Measurements from ENCODE around the gene NR5A2.

Gene NR5A2

DNA sequence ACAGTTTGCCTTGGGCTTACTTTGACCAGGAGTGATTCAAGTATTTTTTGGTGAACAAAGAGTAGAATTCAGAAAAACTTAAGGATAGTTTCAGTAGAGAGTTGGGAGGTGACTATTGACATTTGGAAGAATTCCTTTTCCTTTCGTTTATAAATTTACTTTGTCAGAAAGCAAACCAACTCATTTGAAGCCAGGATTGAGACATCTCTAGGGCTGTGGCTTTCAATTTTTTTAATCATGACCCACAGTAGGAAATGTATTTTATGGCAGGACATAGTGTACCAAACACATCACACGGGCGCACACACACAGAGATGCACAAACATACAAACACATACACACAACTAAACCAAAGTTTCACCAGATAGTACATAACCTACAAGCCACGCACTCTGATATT, 24.1 kb downstream of the NR5A2 start:
- no peaks in the 10 kb centered on the region for H3K4me1 ChIP-seq (ENCODE audit: control insufficient read depth, insufficient read depth, low read length)
- H3K27ac ChIP-seq (ENCODE audit: low read depth, low read length), result no peak overlapping the region
- no peak overlapping the region for H3K4me3 ChIP-seq (ENCODE audit: low read length)
- no peak overlapping the region for H3K9ac ChIP-seq (ENCODE audit: low read length)
- peaks cover under 1% of the 10 kb centered on the region for H3K36me3 ChIP-seq (ENCODE audit: control insufficient read depth, insufficient read depth, low read length)
- no peaks in the 10 kb centered on the region for H3K27me3 ChIP-seq (ENCODE audit: control insufficient read depth, insufficient read depth, low read length)

DNA sequence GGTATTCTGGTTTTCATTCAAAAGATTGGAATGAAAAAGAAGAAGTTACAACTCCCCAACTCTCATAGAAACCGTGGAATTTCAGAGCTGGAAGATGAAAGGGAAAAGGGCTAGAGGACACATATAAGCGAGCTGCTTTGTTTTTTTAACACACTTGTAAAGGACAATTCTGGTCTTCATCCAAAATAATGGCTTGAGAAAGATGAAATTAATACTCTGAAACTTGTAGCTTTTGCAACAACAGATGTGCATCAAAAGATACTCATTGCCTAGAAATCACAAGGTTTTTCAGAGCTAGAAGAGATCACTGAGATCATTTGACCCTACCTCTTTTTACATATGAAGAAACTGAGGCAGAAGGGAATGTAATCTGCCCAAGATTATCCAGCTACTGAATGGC, 25.6 kb downstream of the NR5A2 start:
- H3K27ac ChIP-seq (ENCODE audit: low read depth, low read length), result no peak overlapping the region

DNA sequence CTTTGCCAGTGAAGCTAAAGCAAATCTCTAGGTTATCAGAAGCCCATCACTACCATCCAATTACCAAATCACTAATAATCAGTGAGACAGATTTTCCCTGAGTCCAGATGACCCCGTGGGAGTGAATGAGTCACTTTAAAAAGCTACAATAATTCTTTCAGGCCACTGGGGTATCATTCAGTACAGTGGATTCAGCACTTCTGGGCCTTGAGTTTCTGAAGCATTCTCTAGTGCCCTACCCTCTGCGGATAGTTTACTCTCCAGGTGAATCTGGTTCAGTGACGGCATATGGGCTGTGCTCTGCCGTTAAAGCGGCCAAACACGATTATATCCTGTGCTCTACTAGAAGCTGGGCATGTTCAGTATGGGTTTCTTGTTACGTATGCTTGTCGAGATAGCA, 26.1 kb downstream of the NR5A2 start:
- Histone ChIP-seq H3K36me3 (ENCODE audit: control insufficient read depth, insufficient read depth, low read length) (peaks cover 2% of the 10 kb centered on the region), H3K27me3 (ENCODE audit: control insufficient read depth, insufficient read depth, low read length) (no peaks in the 10 kb centered on the region), H3K4me3 (ENCODE audit: low read length) (no peak overlapping the region), H3K9ac (ENCODE audit: low read length) (no peak overlapping the region), H3K4me1 (ENCODE audit: control insufficient read depth, insufficient read depth, low read length) (no peaks in the 10 kb centered on the region), H3K27ac (ENCODE audit: low read depth, low read length) (no peak overlapping the region)

More for the DNA sequence above, 25.6 kb downstream of the NR5A2 start:
- Histone ChIP-seq H3K4me1 (ENCODE audit: control insufficient read depth, insufficient read depth, low read length) (no peaks in the 10 kb centered on the region), H3K36me3 (ENCODE audit: control insufficient read depth, insufficient read depth, low read length) (peaks cover 2% of the 10 kb centered on the region), H3K27me3 (ENCODE audit: control insufficient read depth, insufficient read depth, low read length) (no peaks in the 10 kb centered on the region), H3K9ac (ENCODE audit: low read length) (no peak overlapping the region), H3K4me3 (ENCODE audit: low read length) (no peak overlapping the region)

DNA sequence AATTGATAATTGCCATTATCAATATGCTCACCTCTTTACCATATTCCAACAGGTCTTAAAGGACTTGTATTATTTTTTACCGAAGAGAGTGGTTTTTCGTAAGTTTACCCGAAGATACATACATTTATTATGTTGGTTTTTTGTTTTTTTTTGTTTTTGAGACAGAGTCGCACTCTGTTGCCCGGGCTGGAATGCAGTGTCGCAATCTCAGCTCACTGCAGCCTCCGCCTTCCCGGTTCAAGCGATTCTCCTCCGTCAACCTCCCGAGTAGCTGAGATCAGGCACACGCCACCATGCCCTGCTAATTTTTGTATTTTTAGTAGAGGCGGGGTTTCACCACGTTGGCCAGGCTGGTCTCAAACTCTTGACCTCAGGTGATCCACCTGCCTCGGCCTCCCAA, 30.8 kb downstream of the NR5A2 start:
- Histone ChIP-seq H3K4me3 (ENCODE audit: low read length) (no peak overlapping the region), H3K4me1 (ENCODE audit: control insufficient read depth, insufficient read depth, low read length) (no peaks in the 10 kb centered on the region), H3K27me3 (ENCODE audit: control insufficient read depth, insufficient read depth, low read length) (no peaks in the 10 kb centered on the region), H3K27ac (ENCODE audit: low read depth, low read length) (no peak overlapping the region), H3K9ac (ENCODE audit: low read length) (no peak overlapping the region), H3K36me3 (ENCODE audit: control insufficient read depth, insufficient read depth, low read length) (peaks cover 2% of the 10 kb centered on the region)

DNA sequence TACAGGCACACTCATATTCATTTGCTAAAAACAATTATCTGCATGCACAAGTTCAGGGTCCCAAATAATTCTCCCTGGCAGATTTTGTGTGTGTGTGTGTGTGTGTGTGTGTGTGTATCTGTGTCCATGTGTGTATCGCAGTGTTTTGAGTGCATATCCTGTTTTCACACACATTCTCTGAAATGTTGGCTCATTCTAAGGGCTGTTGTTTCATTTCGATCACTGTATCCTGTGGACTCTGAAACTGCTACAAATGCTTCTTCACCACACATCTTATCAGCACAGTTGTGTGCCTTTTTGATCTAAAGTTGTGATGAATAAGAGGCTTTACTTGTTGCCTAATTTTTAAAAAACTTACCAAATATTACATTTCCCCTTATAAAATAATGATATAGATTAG, 34.6 kb downstream of the NR5A2 start:
- Histone ChIP-seq H3K27me3 (ENCODE audit: control insufficient read depth, insufficient read depth, low read length) (no peaks in the 10 kb centered on the region), H3K4me3 (ENCODE audit: low read length) (no peak overlapping the region), H3K27ac (ENCODE audit: low read depth, low read length) (no peak overlapping the region), H3K4me1 (ENCODE audit: control insufficient read depth, insufficient read depth, low read length) (no peaks in the 10 kb centered on the region), H3K9ac (ENCODE audit: low read length) (no peak overlapping the region), H3K36me3 (ENCODE audit: control insufficient read depth, insufficient read depth, low read length) (no peaks in the 10 kb centered on the region)

DNA sequence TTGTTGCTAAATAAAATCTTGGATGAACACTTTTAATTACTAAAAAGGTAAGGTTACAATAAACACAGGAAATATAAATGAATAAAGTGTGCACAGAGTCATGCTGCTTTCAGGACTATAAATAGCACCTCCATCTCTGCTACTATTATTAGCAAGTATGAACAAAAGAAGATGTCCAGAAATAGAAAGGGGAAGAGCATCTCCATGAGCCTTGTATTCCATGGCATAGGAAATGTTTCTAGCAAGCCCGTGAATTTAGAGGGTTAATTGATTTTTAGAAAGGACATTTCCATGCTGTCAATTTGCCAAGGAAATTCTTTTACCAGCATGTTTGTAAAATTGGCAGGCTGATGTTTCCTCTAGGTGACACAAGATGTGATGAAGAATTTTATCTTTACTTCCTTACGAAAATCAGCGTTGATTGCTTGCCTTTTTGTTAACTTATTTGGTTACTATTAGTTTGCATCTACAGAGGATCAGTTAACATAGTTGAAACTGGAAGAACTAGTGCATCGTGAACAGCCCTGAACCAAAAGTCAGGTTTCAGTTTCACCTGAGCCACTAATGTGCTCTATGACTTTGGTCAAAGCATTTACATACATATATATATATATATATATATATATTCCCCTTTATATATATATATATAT, 45.3 kb downstream of the NR5A2 start:
- Histone ChIP-seq H3K9ac (ENCODE audit: low read length) (no peak overlapping the region), H3K27ac (ENCODE audit: low read depth, low read length) (no peak overlapping the region), H3K36me3 (ENCODE audit: control insufficient read depth, insufficient read depth, low read length) (no peaks in the 10 kb centered on the region), H3K4me1 (ENCODE audit: control insufficient read depth, insufficient read depth, low read length) (no peaks in the 10 kb centered on the region), H3K4me3 (ENCODE audit: low read length) (no peak overlapping the region), H3K27me3 (ENCODE audit: control insufficient read depth, insufficient read depth, low read length) (no peaks in the 10 kb centered on the region)

DNA sequence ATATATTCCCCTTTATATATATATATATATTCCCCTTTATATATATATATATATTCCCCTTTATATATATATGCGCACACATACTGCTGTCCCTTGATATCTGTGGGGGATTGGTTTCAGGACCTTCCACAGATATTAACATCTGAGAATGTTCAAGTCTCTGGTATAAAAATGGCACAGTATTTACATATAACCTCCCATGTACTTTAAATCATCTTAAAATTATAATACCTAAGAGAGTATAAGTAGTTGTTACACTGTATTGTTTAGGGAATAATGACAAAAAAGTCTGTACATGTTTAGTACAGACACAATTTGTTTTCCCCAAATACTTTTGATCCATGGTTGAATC, 45.8 kb downstream of the NR5A2 start:
- Histone ChIP-seq H3K27ac (ENCODE audit: low read depth, low read length) (no peak overlapping the region), H3K4me1 (ENCODE audit: control insufficient read depth, insufficient read depth, low read length) (no peaks in the 10 kb centered on the region), H3K27me3 (ENCODE audit: control insufficient read depth, insufficient read depth, low read length) (no peaks in the 10 kb centered on the region), H3K9ac (ENCODE audit: low read length) (no peak overlapping the region), H3K4me3 (ENCODE audit: low read length) (no peak overlapping the region), H3K36me3 (ENCODE audit: control insufficient read depth, insufficient read depth, low read length) (no peaks in the 10 kb centered on the region)

DNA sequence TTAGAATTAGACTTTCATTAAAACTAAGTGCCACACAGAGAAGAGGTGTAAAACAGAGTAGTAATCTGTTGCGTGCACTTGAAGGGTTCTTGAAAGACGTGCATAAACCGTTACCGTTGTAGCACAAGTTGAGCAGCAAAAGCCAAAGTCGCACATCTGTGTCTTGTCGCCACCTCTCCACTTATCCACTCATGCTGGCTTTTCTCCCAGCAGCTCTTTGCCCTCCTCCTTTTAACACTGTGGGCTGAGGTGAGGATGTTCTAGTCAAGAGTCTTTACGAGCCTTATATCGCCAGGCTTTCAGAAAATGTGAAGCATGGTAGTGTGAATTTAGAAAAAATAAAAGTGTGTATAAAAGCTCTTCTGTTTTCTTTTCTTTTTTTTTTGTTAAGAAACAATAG, 48.0 kb downstream of the NR5A2 start:
- Histone ChIP-seq H3K4me1 (ENCODE audit: control insufficient read depth, insufficient read depth, low read length) (no peaks in the 10 kb centered on the region), H3K9ac (ENCODE audit: low read length) (no peak overlapping the region), H3K27me3 (ENCODE audit: control insufficient read depth, insufficient read depth, low read length) (no peaks in the 10 kb centered on the region), H3K4me3 (ENCODE audit: low read length) (no peak overlapping the region), H3K36me3 (ENCODE audit: control insufficient read depth, insufficient read depth, low read length) (no peaks in the 10 kb centered on the region), H3K27ac (ENCODE audit: low read depth, low read length) (no peak overlapping the region)

DNA sequence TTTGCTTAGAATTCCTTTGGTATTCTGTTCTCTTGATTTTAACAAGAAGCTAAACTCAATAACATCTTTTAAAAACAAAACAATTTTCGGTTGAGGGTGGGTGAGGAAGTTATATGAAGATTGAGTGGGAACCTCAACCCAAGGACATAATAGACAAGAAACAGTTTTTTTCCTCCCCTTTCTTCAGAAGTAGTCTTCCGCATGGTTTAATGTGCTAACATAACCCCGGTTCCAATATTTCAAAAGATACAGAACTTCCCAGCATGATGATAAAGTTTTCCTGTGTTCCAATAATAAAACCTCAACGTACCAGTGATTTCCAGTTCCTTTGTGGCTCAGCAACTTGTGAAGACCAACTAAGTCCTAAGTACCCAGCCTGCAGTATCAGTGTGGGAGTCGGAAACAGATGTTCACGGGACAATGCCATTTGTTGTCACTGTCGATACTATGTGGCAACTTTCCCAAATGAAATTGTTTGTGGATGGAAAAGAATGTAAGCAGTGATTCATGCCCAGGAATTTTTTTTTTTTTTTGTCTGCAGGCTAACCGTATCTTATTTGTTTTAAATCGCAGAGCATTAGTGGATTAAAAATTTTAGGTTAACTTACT, 48.5 kb downstream of the NR5A2 start:
- no peak overlapping the region for H3K9ac ChIP-seq (ENCODE audit: low read length)
- H3K4me3 ChIP-seq (ENCODE audit: low read length), result no peak overlapping the region
- no peak overlapping the region for H3K27ac ChIP-seq (ENCODE audit: low read depth, low read length)
- no peaks in the 10 kb centered on the region for H3K4me1 ChIP-seq (ENCODE audit: control insufficient read depth, insufficient read depth, low read length)
- H3K27me3 ChIP-seq (ENCODE audit: control insufficient read depth, insufficient read depth, low read length), result no peaks in the 10 kb centered on the region
- H3K36me3 ChIP-seq (ENCODE audit: control insufficient read depth, insufficient read depth, low read length), result no peaks in the 10 kb centered on the region

DNA sequence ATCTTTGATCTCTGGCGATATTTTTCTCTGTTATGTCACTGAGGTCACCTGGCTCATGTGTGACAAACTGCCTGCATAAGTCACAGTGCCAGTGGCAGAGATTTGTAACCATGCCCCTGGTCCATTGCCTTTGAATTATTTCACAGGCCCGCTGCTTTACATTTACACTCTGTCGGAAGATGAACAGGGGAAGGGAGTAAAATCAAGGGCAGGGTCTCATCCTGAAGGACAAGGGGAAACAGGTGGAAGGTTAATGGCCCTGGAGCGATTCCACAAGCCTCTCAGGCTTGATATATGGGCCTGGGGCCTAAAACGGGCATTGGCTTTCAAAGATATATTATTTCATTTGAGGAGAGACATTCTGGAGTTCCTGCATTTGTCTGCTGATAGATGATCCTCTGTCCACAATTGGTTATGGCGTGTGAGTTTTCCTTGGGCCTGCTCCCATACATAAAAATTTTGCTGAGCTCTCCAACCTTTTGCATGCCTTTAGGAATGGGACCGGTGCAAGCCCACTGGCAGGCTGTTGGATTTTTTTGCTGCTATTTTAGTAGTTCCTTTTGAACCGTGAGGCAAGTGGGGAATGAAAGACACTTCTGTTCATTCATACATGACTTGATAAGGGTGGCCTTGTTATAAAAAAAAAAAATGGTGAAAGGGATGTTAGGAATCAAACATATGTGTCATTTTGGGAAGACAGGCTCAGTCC, 51.9 kb downstream of the NR5A2 start:
- no peak overlapping the region for H3K9ac ChIP-seq (ENCODE audit: low read length)
- no peak overlapping the region for H3K27ac ChIP-seq (ENCODE audit: low read depth, low read length)
- no peaks in the 10 kb centered on the region for H3K36me3 ChIP-seq (ENCODE audit: control insufficient read depth, insufficient read depth, low read length)
- H3K27me3 ChIP-seq (ENCODE audit: control insufficient read depth, insufficient read depth, low read length), result no peaks in the 10 kb centered on the region
- H3K4me1 ChIP-seq (ENCODE audit: control insufficient read depth, insufficient read depth, low read length), result no peaks in the 10 kb centered on the region
- no peak overlapping the region for H3K4me3 ChIP-seq (ENCODE audit: low read length)

DNA sequence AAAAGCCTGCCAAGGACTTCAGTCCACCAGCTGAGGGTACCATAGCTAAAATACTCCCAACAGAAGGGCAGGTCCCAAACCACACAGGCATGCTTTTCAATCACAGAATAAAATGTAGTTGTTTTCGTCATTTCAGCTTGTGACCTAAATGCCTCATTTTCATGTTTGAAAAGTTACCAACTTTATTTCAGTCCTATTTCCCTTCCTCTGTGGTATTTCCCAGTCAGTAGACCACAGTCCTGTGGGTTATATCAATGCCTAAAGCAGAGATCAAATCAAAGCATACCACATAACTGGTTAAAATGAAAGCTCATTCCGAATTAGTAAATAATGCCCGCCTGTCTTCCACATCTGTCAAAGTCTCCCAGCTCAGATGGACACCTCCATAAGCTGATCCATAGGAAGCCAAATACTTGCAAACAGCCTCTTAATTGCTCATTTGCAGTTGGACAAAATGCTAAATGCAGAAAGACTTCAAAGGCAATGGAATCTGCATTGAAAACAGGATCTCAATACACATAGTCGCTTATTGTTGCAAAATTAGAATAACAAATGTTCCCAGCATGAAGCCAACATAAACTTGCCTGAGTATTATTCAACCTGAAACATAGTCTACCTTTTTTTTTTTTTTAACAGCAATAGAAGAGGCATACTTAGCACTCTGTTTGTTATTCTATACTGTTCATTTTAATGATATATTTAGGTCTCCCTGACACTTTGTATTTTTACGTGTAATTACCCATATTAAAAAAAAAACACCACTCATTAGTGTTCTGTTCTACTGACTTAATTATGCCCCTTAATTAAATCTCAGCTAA, 53.9 kb downstream of the NR5A2 start:
- H3K27ac ChIP-seq (ENCODE audit: low read depth, low read length), result no peak overlapping the region
- no peaks in the 10 kb centered on the region for H3K4me1 ChIP-seq (ENCODE audit: control insufficient read depth, insufficient read depth, low read length)
- no peak overlapping the region for H3K9ac ChIP-seq (ENCODE audit: low read length)
- H3K4me3 ChIP-seq (ENCODE audit: low read length), result no peak overlapping the region
- H3K36me3 ChIP-seq (ENCODE audit: control insufficient read depth, insufficient read depth, low read length), result no peaks in the 10 kb centered on the region
- H3K27me3 ChIP-seq (ENCODE audit: control insufficient read depth, insufficient read depth, low read length), result no peaks in the 10 kb centered on the region

DNA sequence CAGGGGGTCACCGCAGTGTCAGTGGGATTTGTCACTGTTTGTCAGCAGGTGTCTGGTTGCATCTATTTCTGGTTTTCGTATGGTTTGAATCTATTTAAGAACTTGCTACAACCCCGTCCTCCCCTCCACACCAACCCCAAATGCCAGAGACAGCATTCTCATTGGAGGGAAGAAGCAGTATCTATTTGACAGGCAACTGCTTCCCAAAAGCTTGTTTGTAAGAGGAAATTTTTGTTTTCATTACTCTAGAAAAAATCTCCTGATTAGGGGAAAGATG, 54.4 kb downstream of the NR5A2 start:
- no peak overlapping the region for H3K27ac ChIP-seq (ENCODE audit: low read depth, low read length)

More for the DNA sequence above, 54.4 kb downstream of the NR5A2 start:
- H3K4me1 ChIP-seq (ENCODE audit: control insufficient read depth, insufficient read depth, low read length), result no peaks in the 10 kb centered on the region
- H3K4me3 ChIP-seq (ENCODE audit: low read length), result no peak overlapping the region
- no peak overlapping the region for H3K9ac ChIP-seq (ENCODE audit: low read length)
- H3K27me3 ChIP-seq (ENCODE audit: control insufficient read depth, insufficient read depth, low read length), result no peaks in the 10 kb centered on the region
- H3K36me3 ChIP-seq (ENCODE audit: control insufficient read depth, insufficient read depth, low read length), result no peaks in the 10 kb centered on the region

Measured in rectal smooth muscle tissue (tissue), 1 donor.